Activated naive CD4-positive, alpha-beta T cell treated with Interleukin-2 at 50 U/mL for 16 hours (primary cell): Measurements from ENCODE around the gene LRRK1.

Experiments used
- DNase-seq: peaks from one replicate; pipeline ENCODE4 v3.0.0-alpha.2; 2020

The LRRK1 gene

DNA sequence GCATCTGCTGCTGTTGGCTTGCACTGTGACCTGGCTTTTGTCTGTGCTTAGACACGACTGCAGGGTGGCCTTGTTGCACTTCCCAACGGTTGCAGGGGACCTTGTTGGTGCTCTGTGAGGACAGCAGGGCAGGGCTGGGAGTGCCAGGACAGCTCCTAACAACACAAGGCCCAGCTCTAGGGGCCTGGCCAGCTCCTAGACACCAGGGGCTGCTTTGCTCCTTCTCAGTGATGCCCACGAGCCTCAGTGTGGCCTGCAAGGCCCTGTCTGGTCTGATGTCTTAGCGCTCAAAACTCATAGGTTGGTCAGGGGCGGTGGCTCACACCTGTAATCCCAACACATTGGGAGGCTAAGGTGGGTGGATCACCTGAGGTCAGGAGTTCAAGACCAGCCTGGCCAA is 183.6 kb downstream of the LRRK1 start:
- DNase-seq, result no peak

GRCh38 chr15:101103598-101103997 is 184.4 kb downstream of the LRRK1 start:
- DNase-seq, result no peak

DNA sequence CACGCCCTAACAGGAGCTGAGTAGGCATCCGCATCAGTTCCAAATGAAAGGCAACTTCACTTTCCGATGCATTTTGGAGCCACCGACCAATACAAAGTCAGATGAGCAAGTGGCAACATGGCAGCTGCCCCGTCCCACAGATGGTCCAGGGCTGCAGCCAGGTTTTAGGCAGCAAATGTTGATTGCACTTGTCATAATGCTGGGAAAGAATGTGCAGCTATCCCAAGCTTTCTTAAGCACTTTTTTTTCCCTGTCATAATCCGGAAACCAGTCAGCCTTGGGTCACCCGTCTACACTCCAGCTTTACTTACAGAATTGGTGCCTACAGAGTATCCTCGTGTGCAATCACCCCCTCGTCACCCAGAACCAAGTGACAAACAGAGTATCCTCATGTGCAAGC is 185.0 kb downstream of the LRRK1 start:
- DNase-seq, result no peak

DNA sequence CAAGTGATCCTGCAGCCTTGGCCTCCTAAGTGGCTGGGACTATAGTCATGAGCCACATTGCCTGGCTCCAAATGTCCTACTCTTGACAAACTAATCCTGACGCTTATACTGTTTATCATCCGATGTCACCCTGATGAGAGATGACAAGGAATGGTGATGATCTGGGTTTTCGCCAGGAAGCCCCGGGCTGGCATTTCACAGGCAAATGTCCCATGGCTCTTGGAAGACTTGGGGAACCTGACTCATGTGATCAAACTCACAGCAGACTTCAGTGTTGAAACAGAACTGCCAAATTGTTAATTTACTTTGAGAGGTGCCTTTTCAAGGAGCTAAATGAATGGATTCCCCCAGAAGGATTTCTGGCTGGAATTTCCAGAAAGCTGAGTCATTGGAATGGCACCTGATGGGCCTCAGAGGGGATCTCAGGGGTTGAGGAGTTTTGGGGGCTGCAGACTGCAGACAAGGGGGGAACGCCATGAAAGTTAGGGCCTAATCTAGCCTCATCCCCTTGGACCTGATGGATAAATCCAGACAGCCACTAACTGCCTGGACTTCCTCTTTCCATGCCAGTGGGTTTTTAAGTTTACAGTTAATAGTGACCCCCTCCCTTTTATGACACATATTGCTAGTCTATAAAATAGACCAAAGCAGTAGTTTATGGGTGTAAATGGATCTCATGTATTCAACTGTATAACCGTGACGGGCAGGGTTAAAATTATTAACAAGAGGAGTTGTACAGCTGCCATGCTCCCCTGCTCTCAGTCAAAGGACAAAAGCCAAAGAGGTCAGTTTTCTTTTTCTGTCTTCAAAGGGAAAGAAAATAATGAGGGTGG is 186.1 kb downstream of the LRRK1 start:
- DNase-seq, result no peak

DNA sequence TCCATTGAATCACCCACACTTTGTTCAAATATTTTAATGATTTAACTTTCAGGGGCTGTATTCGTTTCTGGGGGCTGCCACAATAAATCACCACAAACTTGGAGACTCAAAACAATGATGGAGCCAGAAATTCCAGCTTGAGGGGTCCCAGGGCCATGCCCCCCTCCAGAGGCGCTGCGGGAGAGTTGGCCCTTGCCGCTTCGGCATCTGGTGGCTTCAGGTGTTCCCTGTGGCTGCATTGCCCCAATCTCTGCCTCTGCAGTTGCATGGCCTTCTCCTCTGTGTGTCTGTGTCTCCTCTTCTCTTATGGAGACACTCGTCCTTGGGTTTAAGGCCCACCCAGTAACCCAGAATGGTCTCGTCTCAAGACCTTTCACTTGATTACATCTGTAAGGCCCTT is 187.9 kb downstream of the LRRK1 start:
- DNase-seq, result no peak

GRCh38 chr15:101107625-101108460 is 188.7 kb downstream of the LRRK1 start:
- no peak for DNase-seq

GRCh38 chr15:101108461-101108775 is 189.3 kb downstream of the LRRK1 start:
- DNase-seq, result no peak

DNA sequence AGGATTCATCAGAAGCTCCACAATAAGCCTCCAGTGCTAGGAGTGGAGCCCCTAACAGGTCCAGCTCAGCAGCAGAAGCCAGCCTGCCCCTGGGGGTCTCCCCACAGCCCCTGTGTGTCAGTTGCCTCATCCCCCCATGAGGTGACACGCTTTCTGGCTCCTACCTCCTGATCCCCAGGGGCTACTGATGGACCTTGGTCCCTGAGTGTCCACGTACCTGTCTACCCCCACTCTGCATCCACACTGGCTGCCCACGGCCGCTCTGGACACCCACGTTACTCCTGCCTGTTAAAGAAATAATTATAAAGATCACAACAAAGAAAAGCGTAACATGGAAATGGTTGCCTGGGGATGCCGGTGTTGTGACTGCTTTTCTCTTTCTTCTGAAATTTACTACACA is 189.6 kb downstream of the LRRK1 start:
- no peak for DNase-seq

GRCh38 chr15:101110681-101111569 is 191.8 kb downstream of the LRRK1 start:
- no peak for DNase-seq

GRCh38 chr15:101111570-101112262 is 192.6 kb downstream of the LRRK1 start:
- DNase-seq, result no peak

DNA sequence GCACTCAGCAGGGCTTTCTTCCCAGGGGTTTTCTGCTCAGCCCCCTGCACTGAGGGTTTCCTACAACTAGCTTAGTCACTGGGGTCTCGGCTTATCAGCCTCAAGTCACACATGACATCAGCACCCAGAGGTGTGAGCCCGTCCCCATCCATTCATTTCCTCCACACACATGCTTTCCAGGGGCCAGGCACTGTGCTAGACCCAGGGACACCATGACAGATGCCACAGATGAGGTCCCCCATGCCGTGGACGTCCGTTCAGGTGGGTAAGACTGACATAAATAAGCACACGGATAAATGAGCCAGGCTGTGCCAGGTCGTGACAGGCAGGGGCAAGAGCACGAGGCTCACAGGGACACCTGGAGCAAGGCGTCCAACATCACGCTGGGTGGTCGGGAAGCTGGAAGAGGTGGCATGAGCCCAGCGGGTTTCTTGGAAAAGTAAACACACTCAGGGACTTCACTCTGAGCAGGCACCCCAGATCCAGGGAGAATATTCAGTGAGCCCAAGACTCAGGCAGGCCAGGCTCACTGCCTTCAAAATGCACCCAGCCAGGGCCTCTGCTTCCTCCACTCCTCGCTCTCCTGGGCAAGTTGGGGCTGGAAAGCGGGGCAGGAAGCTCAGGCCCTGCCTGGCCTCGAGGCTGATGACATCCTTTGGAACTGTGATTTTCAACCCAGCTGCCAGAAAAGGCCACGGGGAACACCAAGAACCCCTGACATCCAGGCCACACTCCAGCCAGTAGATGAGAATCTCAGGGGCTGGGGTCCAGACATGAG is 193.4 kb downstream of the LRRK1 start:
- DNase-seq, result no peak

DNA sequence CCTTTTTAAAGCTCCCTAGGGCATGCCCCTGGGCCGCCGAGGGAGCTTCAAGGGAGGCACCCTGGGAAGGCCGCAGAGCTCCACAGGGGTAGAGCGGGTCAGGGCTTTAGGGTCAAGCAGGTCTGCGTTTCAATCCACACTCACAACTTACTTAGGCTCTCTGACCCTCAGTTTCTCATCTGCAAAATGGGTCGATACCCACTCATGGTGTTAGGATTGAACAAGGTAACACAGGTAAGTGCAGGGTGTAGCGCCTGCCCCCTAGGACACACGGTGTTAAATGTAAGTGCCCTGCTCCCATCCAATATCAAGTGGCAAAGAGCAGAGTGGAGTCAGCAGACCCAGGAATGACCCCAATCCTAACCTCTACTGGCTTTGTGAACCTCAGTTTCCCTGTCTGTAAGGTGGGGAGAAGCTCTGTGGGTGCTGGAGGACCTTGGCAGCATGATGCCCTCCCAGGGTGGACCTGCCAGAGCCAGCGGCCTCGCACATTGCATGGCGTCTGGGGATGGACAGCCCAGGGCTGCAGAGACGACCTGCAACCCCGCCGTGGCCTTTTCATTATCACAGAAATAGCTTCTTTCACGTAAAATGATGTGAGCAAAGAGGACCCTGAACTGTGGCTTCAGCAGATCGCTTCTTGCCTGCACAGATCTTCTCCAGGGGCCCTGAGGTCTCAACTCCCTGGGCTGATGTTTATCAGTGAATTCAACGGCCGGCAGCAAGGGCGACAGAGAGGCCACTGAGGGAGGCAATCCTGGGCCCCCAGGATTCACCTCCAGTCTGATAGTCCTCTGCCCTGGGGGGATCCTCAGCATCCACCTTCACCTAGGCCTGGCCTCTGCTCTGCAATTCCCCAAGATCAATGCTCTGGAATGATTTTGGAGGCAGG is 194.2 kb downstream of the LRRK1 start:
- no peak for DNase-seq

- no peak for DNase-seq
These were observed 195.0 kb downstream of the LRRK1 start for GRCh38 chr15:101114166-101114565.

GRCh38 chr15:101114610-101115009 is 195.5 kb downstream of the LRRK1 start:
- no peak for DNase-seq

DNA sequence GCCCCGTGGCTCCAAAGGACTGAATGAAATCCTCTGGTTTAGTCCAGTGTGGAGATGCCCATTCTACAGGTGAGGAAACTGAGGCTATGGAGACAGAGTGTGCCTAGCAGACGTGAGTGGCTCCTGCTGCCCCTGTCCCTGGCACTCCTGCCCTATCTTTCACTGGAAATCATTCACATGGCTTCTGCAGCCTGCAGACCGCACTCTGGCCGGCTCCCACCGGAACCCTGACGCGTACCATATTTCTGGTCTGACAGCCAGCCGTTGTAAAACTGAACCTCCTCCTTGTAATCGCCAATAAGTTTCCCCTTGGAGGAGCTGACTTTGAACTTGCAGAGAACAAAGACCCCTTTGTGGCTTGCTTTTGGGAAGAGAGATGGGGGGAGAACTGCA is 196.2 kb downstream of the LRRK1 start:
- no peak for DNase-seq

- no peak for DNase-seq
These were observed 196.9 kb downstream of the LRRK1 start for GRCh38 chr15:101115786-101116680.

DNA sequence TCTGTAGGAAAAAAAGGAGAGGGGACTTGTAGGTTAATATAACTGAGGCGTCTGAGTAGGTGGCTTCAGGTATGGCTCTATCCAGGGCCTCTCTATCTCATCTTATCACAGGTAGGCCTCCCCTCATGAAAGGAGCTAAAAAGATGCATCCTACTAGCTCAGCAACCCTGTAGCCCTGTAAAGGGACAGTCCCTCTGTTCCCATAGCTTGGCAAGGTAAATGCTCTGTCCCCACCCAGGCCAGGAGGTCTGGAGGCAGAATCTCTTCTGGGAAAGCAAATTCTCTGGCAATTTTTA is 197.5 kb downstream of the LRRK1 start:
- DNase-seq, result no peak

DNA sequence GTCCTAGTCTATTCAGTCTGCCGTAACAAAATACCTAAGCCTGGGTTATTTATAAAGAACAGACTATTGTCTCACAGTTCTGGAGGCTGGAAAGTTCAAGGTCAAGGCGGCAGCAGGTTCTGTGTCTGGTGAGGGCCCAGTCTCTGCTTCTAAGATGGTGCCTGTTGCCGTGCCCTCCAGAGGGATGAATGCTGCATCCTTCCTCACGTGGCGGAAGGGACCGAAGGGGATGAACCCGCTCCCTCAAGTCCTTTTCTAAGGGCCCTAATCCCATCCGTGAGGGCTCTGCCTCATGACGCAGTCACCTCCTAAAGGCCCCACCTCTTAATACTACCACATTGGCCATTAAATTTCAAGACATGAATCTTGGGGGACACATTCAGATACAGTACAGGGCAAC is 199.0 kb downstream of the LRRK1 start:
- no peak for DNase-seq

GRCh38 chr15:101118615-101119014 is 199.5 kb downstream of the LRRK1 start:
- DNase-seq, result no peak

DNA sequence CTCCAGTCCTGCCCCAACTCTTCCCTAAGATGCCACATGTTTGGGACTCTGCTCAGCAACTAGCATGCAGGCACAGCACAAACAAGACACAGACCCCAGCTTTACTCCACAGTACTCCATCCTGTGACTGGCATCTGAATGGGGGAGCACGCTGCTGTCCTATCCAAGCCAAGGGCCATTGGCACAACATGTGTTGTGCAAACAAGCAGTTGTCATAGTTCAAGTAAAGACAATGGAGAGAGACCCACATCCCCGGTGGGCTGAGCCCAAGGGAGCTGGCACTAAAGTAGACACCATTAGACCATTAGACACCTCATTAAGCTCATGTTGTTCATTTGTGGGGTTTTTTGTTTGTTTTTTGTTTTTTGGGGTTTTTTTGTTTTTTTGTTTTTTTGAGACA is 200.0 kb downstream of the LRRK1 start:
- DNase-seq, result no peak
